HEK293 (cell line): ENCODE measurements around the gene RRBP1.

Experiments
- BCL11A ChIP-seq: fragments of 450-650 bp; formaldehyde crosslinking; IDR thresholded peaks from 2 replicates; pipeline ENCODE4 v1.5.1; 2016; ENCODE audit warnings: low read depth, missing biosample characterization, missing genetic modification characterization
- KLF16 ChIP-seq: fragments of 450-650 bp; formaldehyde crosslinking; IDR thresholded peaks from 2 replicates; pipeline ENCODE4 v1.5.1; 2017; ENCODE audit warnings: missing biosample characterization, missing genetic modification characterization
- KLF17 ChIP-seq: fragments of 450-650 bp; formaldehyde crosslinking; IDR thresholded peaks from 2 replicates; pipeline ENCODE4 v1.5.1; 2016; ENCODE audit warnings: missing biosample characterization, missing genetic modification characterization
- OSR2 ChIP-seq: fragments of 450-650 bp; formaldehyde crosslinking; IDR thresholded peaks from 2 replicates; pipeline ENCODE4 v1.5.1; 2016; ENCODE audit warnings: missing biosample characterization, missing genetic modification characterization
- PRDM2 ChIP-seq: fragments of 450-650 bp; formaldehyde crosslinking; IDR thresholded peaks from 2 replicates; pipeline ENCODE4 v1.5.1; 2016; ENCODE audit warnings: missing biosample characterization, missing genetic modification characterization, borderline replicate concordance
- PRDM4 ChIP-seq: fragments of 450-650 bp; formaldehyde crosslinking; IDR thresholded peaks from 2 replicates; pipeline ENCODE4 v1.5.1; 2017; ENCODE audit warnings: missing biosample characterization, missing genetic modification characterization
- ZBTB20 ChIP-seq: fragments of 450-650 bp; formaldehyde crosslinking; IDR thresholded peaks from 2 replicates; pipeline ENCODE4 v1.5.1; 2016; ENCODE audit warnings: missing biosample characterization, missing genetic modification characterization
- ZBTB26 ChIP-seq: fragments of 450-650 bp; formaldehyde crosslinking; optimal IDR thresholded peaks from 2 replicates; pipeline ENCODE3; 2016; ENCODE audit warnings: missing biosample characterization, mild to moderate bottlenecking, missing genetic modification characterization
- ZBTB49 ChIP-seq: fragments of 450-650 bp; formaldehyde crosslinking; IDR thresholded peaks from 2 replicates; pipeline ENCODE4 v1.5.1; 2016; ENCODE audit warnings: missing biosample characterization, missing genetic modification characterization, low read depth
- ZNF121 ChIP-seq: fragments of 450-650 bp; formaldehyde crosslinking; IDR thresholded peaks from 2 replicates; pipeline ENCODE4 v1.5.1; 2016; ENCODE audit warnings: missing biosample characterization, missing genetic modification characterization
- ZNF140 ChIP-seq: fragments of 450-650 bp; formaldehyde crosslinking; IDR thresholded peaks from 2 replicates; pipeline ENCODE4 v1.5.1; 2016; ENCODE audit warnings: missing biosample characterization, missing genetic modification characterization
- ZNF174 ChIP-seq: fragments of 450-650 bp; formaldehyde crosslinking; IDR thresholded peaks from 2 replicates; pipeline ENCODE4 v1.5.0; 2017; ENCODE audit warnings: missing biosample characterization, mild to moderate bottlenecking, missing genetic modification characterization
- ZNF24 ChIP-seq: fragments of 450-650 bp; formaldehyde crosslinking; IDR thresholded peaks from 2 replicates; pipeline ENCODE4 v1.5.1; 2016; ENCODE audit warnings: missing biosample characterization, missing genetic modification characterization
- ZNF274 ChIP-seq, 2 experiments: fragments of 200-500 bp in 1 of 2; fragments of 450-650 bp in 1 of 2; sonication (Bioruptor generic) in 1 of 2; formaldehyde crosslinking in 1 of 2; IDR thresholded peaks; 2 replicates each; pipeline versions ENCODE4 v1.5.1 to v1.6.1; 2014 to 2016; ENCODE audit warnings: borderline replicate concordance in 1 of 2, inconsistent platforms in 1 of 2, low read length in 1 of 2, missing biosample characterization in 1 of 2, missing genetic modification characterization in 1 of 2
- ZNF341 ChIP-seq: fragments of 450-650 bp; formaldehyde crosslinking; IDR thresholded peaks from 2 replicates; pipeline ENCODE4; 2016; ENCODE audit warnings: low read depth, missing biosample characterization, missing genetic modification characterization
- ZNF398 ChIP-seq: fragments of 450-650 bp; formaldehyde crosslinking; IDR thresholded peaks from 2 replicates; pipeline ENCODE4 v1.5.1; 2017; ENCODE audit warnings: missing biosample characterization, missing genetic modification characterization
- ZNF48 ChIP-seq: fragments of 450-650 bp; formaldehyde crosslinking; IDR thresholded peaks from 2 replicates; pipeline ENCODE4 v1.5.1; 2016; ENCODE audit warnings: missing biosample characterization, missing genetic modification characterization
- ZNF514 ChIP-seq: fragments of 450-650 bp; formaldehyde crosslinking; IDR thresholded peaks from 2 replicates; pipeline ENCODE4 v1.5.1; 2016; ENCODE audit warnings: missing biosample characterization, missing genetic modification characterization
- ZNF549 ChIP-seq: fragments of 450-650 bp; IDR thresholded peaks from 2 replicates; pipeline ENCODE4 v1.5.1; 2018; ENCODE audit warnings: missing biosample characterization, missing genetic modification characterization, mild to moderate bottlenecking, inconsistent platforms, moderate library complexity
- ZNF560 ChIP-seq: fragments of 450-650 bp; formaldehyde crosslinking; IDR thresholded peaks from 2 replicates; pipeline ENCODE4 v1.5.1; 2017; ENCODE audit warnings: missing biosample characterization, missing genetic modification characterization, borderline replicate concordance
- ZNF571 ChIP-seq: fragments of 450-650 bp; formaldehyde crosslinking; IDR thresholded peaks from 2 replicates; pipeline ENCODE4 v1.5.0; 2017; ENCODE audit warnings: missing biosample characterization, missing genetic modification characterization
- ZNF626 ChIP-seq: fragments of 450-650 bp; sonication (Bioruptor Pico); formaldehyde crosslinking; IDR thresholded peaks from 2 replicates; pipeline ENCODE4 v1.5.1; 2018; ENCODE audit warnings: missing biosample characterization, missing genetic modification characterization, inconsistent platforms
- ZNF658 ChIP-seq: fragments of 450-650 bp; formaldehyde crosslinking; IDR thresholded peaks from 2 replicates; pipeline ENCODE4; 2016; ENCODE audit warnings: missing biosample characterization, missing genetic modification characterization
- ZNF785 ChIP-seq: fragments of 450-650 bp; formaldehyde crosslinking; IDR thresholded peaks from 2 replicates; pipeline ENCODE4 v1.5.1; 2016; ENCODE audit warnings: missing biosample characterization, missing genetic modification characterization

RRBP1 gene

GRCh38 chr20:17569616-17570346 is 112.3 kb downstream of the RRBP1 start, which contains the start of gene DSTN (continued):
- TF ChIP-seq ZBTB26 (tag by site-specific recombination) (peak; percentile 92), ZNF626 (tag by site-specific recombination) (no peak), ZNF274 (IDR thresholded peaks at IDR 0.05; ENCODE audit: low read length) (no peak), ZNF274 (tag by site-specific recombination; IDR thresholded peaks at IDR 0.05; ENCODE audit: borderline replicate concordance) (no peak), ZNF658 (tag by site-specific recombination) (no peak), OSR2 (tag by site-specific recombination) (no peak), ZNF24 (tag by site-specific recombination) (no peak), PRDM2 (tag by site-specific recombination) (no peak), ZNF48 (tag by site-specific recombination) (no peak), KLF16 (no peak), ZNF514 (tag by site-specific recombination) (no peak), ZBTB49 (no peak), ZNF571 (no peak), ZNF121 (tag by site-specific recombination) (no peak), KLF17 (no peak), ZNF174 (tag by site-specific recombination) (no peak), PRDM4 (tag by site-specific recombination) (no peak), ZNF398 (tag by site-specific recombination) (peak; percentile 71), BCL11A (no peak), ZNF785 (tag by site-specific recombination) (no peak), ZNF140 (no peak), ZNF549 (tag by site-specific recombination) (no peak), ZNF341 (tag by site-specific recombination) (peak; percentile 84), ZBTB20 (tag by site-specific recombination) (peak; percentile 36; the same call in 1 of the 2 replicates), ZNF560 (tag by site-specific recombination) (no peak)
